HG03469 (cell line): ENCODE measurements around the gene PLCB3.

Source experiments
- ATAC-seq: cut with Tn5 transposase; IDR thresholded peaks from one replicate; pipeline ENCODE4 v1.9.1; 2021; ENCODE audit warnings: mild to moderate bottlenecking, moderate library complexity, moderate number of reproducible peaks; ENCODE audit not compliant: unreplicated experiment

Gene PLCB3

GRCh38 chr11:64220798-64221197, 30.5 kb upstream of the PLCB3 start:
- no peak for ATAC-seq

- ATAC-seq = no peak
Observed at GRCh38 chr11:64222651-64223000, 28.7 kb upstream of the PLCB3 start.

- no peak for ATAC-seq
Observed at GRCh38 chr11:64223001-64223651, 28.2 kb upstream of the PLCB3 start.

GRCh38 chr11:64224151-64224890, 27.0 kb upstream of the PLCB3 start:
- ATAC-seq = no peak

- no peak for ATAC-seq
Observed at GRCh38 chr11:64224891-64225607, 26.3 kb upstream of the PLCB3 start.

GRCh38 chr11:64225608-64226506, 25.5 kb upstream of the PLCB3 start, which contains the start of the genes NUDT22 and TRPT1:
TSS of gene NUDT22 (plus strand) at chr11:64226274. CDS start at chr11:64226653, 379 bp downstream.
TSS of gene TRPT1 (minus strand) at chr11:64226186. CDS start at chr11:64225860, 326 bp downstream.
- no peak for ATAC-seq

- ATAC-seq = no peak
Observed at GRCh38 chr11:64226507-64227051, 24.8 kb upstream of the PLCB3 start.

GRCh38 chr11:64227405-64227956, 23.8 kb upstream of the PLCB3 start:
- no peak for ATAC-seq

- no peak for ATAC-seq
Observed at GRCh38 chr11:64229090-64229743, 22.1 kb upstream of the PLCB3 start.

GRCh38 chr11:64229744-64230170, 21.6 kb upstream of the PLCB3 start:
- no peak for ATAC-seq

GRCh38 chr11:64230171-64230984, 21.0 kb upstream of the PLCB3 start, which contains the start of gene DNAJC4:
TSS of gene DNAJC4 (plus strand) at chr11:64230548. CDS start at chr11:64230855, 307 bp downstream.
- ATAC-seq = no peak

GRCh38 chr11:64230985-64231365, 20.4 kb upstream of the PLCB3 start:
- ATAC-seq = no peak

GRCh38 chr11:64231546-64231945, 19.8 kb upstream of the PLCB3 start:
- ATAC-seq = no peak

GRCh38 chr11:64232182-64232966, 19.0 kb upstream of the PLCB3 start:
- ATAC-seq = no peak

GRCh38 chr11:64232967-64233315, 18.4 kb upstream of the PLCB3 start:
- no peak for ATAC-seq

GRCh38 chr11:64233913-64234586, 17.3 kb upstream of the PLCB3 start, which contains the start of gene VEGFB:
TSS of gene VEGFB (plus strand) at chr11:64234584. CDS start at chr11:64234834, 250 bp downstream.
- ATAC-seq = no peak

GRCh38 chr11:64234647-64235379, 16.5 kb upstream of the PLCB3 start:
- no peak for ATAC-seq
